Caco-2 (cell line): ENCODE measurements around the gene ABO. TPM values are rescaled to one million over a fixed set of nuclear protein-coding genes. Genes with fewer than 3 reads are reported as not detected.

Experiments used
- BruUV-seq: library from RNA; stranded (reverse); fragments of 400-500 nt; replicated peaks from 2 replicates; lab custom pipeline; 2021; lab: Mats Ljungman, UMichigan
- CTCF ChIA-PET: fragments of 300-600 bp; sonication (Branson Sonifier 250); formaldehyde crosslinking; loops from one replicate; lab custom pipeline; 2022; ENCODE audit warnings: antibody characterized with exemption; lab: Charles Lee
- POLR2A ChIA-PET: fragments of 300-600 bp; sonication (Branson Sonifier 250); formaldehyde crosslinking; loops from one replicate; lab custom pipeline; 2022; ENCODE audit warnings: antibody characterized with exemption; lab: Charles Lee
- DNase-seq, 2 experiments: peaks; one replicate each; pipeline versions ENCODE4 v3.0.0 to v3.0.0-alpha.2; 2020 to 2022
- H3K27me3 ChIP-seq: replicated peaks from 2 replicates; pipeline ENCODE4 v1.6.0; 2011; ENCODE audit warnings: low read length; ENCODE audit not compliant: control insufficient read depth, insufficient read depth
- H3K36me3 ChIP-seq: 2 replicates; pipeline ENCODE4 v1.5.1; 2011; ENCODE audit warnings: low read length; ENCODE audit not compliant: control insufficient read depth, insufficient read depth
- H3K4me1 ChIP-seq: fragments of 250-450 bp; sonication (Bioruptor Pico); 2 replicates; pipeline ENCODE4 v1.5.1; 2020; ENCODE audit warnings: mild to moderate bottlenecking
- H3K4me3 ChIP-seq: 2 replicates; pipeline ENCODE4 v1.5.1; 2011; ENCODE audit warnings: low read depth, mild to moderate bottlenecking, control low read depth, low read length
- H3K9me3 ChIP-seq: fragments of 250-450 bp; sonication (Bioruptor Pico); 2 replicates; pipeline ENCODE4 v1.5.1; 2020; ENCODE audit warnings: mild to moderate bottlenecking, moderate library complexity
- H3K27ac Mint-ChIP-seq: one replicate; pipeline ENCODE4 v1.8.0; 2022; ENCODE audit warnings: mixed read lengths; ENCODE audit not compliant: unreplicated experiment
- H3K27me3 Mint-ChIP-seq: one replicate; pipeline ENCODE4 v1.8.0; 2022; ENCODE audit warnings: mixed read lengths; ENCODE audit not compliant: insufficient read depth, unreplicated experiment
- H3K36me3 Mint-ChIP-seq: one replicate; pipeline ENCODE4 v1.8.0; 2022; ENCODE audit warnings: mild to moderate bottlenecking, mixed read lengths; ENCODE audit not compliant: insufficient read depth, unreplicated experiment
- H3K4me1 Mint-ChIP-seq: one replicate; pipeline ENCODE4 v1.8.0; 2022; ENCODE audit warnings: low read depth, mixed read lengths; ENCODE audit not compliant: unreplicated experiment
- H3K4me3 Mint-ChIP-seq: one replicate; pipeline ENCODE4 v1.8.0; 2022; ENCODE audit warnings: mild to moderate bottlenecking, moderate library complexity, mixed read lengths; ENCODE audit not compliant: unreplicated experiment
- H3K9me3 Mint-ChIP-seq: one replicate; pipeline ENCODE4 v1.8.0; 2022; ENCODE audit warnings: mixed read lengths; ENCODE audit not compliant: unreplicated experiment
- intact Hi-C: fragments of 100-400 bp; cut with micrococcal nuclease; formaldehyde crosslinking; loops from one replicate; pipeline ENCODE4 v1.10.0; 2022; ENCODE audit not compliant: unreplicated experiment
- total RNA-seq: library from RNA; stranded (reverse); gene quantifications from 2 replicates; pipeline ENCODE4 v1.2.3, GENCODE V29; 2022
- TF ChIP-seq, protein P1 (sequence below), 2 experiments: fragments of 200-600 bp in 1 of 2; IDR thresholded peaks; 1 replicate in 1 of 2; 2 replicates in 1 of 2; pipeline versions ENCODE4 v1.5.1 to v1.8.0; 2011 to 2022; ENCODE audit warnings: antibody characterized with exemption in 1 of 2, control low read depth in 1 of 2, inconsistent platforms in 1 of 2, low read depth in 1 of 2, low read length in 1 of 2, mild to moderate bottlenecking in 1 of 2, moderate library complexity in 1 of 2; ENCODE audit not compliant: insufficient read depth in 1 of 2, severe bottlenecking in 1 of 2, unreplicated experiment in 1 of 2

ABO gene
- total RNA-seq, 1 experiment from 2014 or later: not detected

DNA sequence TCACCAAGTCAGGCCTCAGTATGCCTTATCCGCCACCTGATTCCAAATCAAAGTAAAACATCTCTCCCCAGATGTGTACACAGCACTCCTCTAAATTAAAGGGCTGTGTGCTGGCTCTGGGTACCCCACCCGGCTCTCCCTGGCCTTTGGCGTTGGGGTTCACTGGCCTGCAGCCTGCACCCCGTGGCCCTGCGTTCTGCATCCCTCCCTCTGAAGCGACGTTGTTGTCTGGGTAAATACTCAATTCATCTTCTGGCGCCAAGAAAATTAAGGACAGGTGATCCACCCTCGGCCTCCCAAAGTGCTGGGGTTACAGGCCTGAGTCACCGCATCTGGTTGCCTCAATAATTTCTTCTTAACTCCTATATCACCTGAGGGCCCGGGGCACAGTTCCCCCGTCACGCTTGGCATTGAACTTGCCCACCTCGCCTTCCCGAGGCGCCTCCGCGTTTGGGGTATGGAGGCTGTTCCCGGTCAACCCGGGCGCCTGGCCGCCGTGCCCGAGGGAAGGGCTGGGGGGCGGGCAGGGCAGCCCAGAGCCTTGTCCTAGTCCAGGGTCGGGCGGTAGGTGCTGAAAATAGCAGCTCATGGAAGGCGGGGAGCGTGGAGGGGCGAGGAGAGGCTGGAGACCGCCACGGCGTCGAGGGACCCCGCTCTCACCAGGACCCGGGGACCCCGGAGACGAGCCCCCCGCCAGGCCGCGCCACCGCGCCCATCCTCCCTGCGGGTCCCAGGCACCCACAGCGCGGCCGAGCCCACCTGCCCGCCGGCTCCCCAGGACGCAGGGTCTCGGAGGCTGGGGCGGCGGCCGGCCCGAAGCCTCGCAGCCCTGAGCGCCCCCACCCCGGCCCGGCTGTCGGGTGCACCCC, 531 bp downstream of the ABO start:
- Histone ChIP-seq H3K4me3 (no peak overlapping the region), H3K27me3 (no peaks in the 10 kb centered on the region), H3K36me3 (no peaks in the 10 kb centered on the region), H3K4me1 (no peaks in the 10 kb centered on the region), H3K9me3 (peaks cover 6% of the 10 kb centered on the region; the same call in 1 of the 2 replicates)
- TF ChIP-seq, protein P1, sequence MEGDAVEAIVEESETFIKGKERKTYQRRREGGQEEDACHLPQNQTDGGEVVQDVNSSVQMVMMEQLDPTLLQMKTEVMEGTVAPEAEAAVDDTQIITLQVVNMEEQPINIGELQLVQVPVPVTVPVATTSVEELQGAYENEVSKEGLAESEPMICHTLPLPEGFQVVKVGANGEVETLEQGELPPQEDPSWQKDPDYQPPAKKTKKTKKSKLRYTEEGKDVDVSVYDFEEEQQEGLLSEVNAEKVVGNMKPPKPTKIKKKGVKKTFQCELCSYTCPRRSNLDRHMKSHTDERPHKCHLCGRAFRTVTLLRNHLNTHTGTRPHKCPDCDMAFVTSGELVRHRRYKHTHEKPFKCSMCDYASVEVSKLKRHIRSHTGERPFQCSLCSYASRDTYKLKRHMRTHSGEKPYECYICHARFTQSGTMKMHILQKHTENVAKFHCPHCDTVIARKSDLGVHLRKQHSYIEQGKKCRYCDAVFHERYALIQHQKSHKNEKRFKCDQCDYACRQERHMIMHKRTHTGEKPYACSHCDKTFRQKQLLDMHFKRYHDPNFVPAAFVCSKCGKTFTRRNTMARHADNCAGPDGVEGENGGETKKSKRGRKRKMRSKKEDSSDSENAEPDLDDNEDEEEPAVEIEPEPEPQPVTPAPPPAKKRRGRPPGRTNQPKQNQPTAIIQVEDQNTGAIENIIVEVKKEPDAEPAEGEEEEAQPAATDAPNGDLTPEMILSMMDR (IDR thresholded peaks at IDR 0.05; ENCODE audit: insufficient read depth in 1 of 2, low read depth in 1 of 2, low read length in 1 of 2, severe bottlenecking in 1 of 2, unreplicated experiment in 1 of 2): no peak
- intact Hi-C loops: no loop called here
- ChIA-PET CTCF (no interaction called here), POLR2A (no interaction called here)
- no peak for DNase-seq
- Mint-ChIP-seq H3K27me3 (no peaks in the 10 kb centered on the region), H3K27ac (no peak overlapping the region), H3K36me3 (no peaks in the 10 kb centered on the region), H3K4me1 (no peaks in the 10 kb centered on the region), H3K4me3 (no peak overlapping the region), H3K9me3 (peaks cover 17% of the 10 kb centered on the region)
- no TSS peak for BruUV-seq

DNA sequence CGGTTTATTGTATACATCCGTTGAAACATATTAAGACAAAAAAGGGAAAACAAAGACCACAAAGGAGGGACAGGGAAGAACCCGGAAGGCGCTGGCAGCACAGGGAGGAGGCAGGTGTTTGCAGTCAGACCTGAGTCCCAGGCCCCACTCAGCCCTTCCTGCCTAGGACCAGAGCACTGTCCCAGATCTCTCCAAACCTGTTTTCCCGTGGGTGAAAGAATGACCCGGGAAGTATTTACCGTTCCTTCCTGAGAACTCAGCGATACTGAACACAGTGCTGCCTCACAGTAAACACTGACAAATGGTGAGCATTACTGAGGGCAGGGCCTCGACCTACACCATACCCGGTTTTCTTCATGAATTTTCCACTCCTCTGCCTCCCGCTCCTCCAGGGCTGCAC, 1.2 kb downstream of the ABO start:
- no peak overlapping the region for H3K27ac Mint-ChIP-seq
- H3K27me3 Mint-ChIP-seq: no peaks in the 10 kb centered on the region
- H3K4me3 Mint-ChIP-seq: no peak overlapping the region

DNA sequence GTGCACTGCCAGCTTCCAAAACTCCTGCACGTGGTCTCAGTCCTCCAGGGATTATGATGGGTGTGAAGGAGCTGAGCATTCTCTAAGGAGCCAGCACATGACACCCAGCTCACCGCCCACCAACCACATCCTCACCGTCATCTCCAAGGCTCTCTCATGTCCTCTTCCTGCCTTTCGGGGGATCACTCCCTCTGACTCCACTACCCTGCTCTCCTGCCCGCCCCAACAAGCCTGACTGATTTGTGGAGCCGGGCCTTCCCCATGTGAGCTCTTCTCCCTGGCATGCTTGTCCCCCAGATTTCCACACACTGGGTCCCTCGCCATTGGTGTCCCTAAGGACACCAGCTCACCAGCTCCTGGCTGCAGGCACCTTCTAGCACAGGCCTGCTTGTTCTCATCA, 1.9 kb downstream of the ABO start:
- H3K36me3 Mint-ChIP-seq: no peaks in the 10 kb centered on the region
- TF ChIP-seq, protein P1 (IDR thresholded peaks at IDR 0.05; ENCODE audit: insufficient read depth in 1 of 2, low read depth in 1 of 2, low read length in 1 of 2, severe bottlenecking in 1 of 2, unreplicated experiment in 1 of 2): no peak
- no peaks in the 10 kb centered on the region; the same call in 1 of the 2 replicates for H3K9me3 ChIP-seq
- ChIA-PET POLR2A (no interaction called here), CTCF (no interaction called here)
- no peak overlapping the region for H3K27ac Mint-ChIP-seq
- H3K4me1 ChIP-seq: peaks cover 8% of the 10 kb centered on the region; the same call in 1 of the 2 replicates
- H3K4me3 ChIP-seq: no peak overlapping the region
- no peaks in the 10 kb centered on the region for H3K4me1 Mint-ChIP-seq
- no peak overlapping the region for H3K4me3 Mint-ChIP-seq
- no peak for DNase-seq
- intact Hi-C loops: no loop called here
- H3K27me3 ChIP-seq: no peaks in the 10 kb centered on the region
- peaks cover 15% of the 10 kb centered on the region for H3K9me3 Mint-ChIP-seq
- no TSS peak for BruUV-seq
- H3K27me3 Mint-ChIP-seq: no peaks in the 10 kb centered on the region
- H3K36me3 ChIP-seq: no peaks in the 10 kb centered on the region

More for the DNA sequence above, 1.2 kb downstream of the ABO start:
- H3K4me3 ChIP-seq: no peak overlapping the region
- Mint-ChIP-seq H3K9me3 (peaks cover 17% of the 10 kb centered on the region), H3K36me3 (no peaks in the 10 kb centered on the region), H3K4me1 (no peaks in the 10 kb centered on the region)
- no peaks in the 10 kb centered on the region for H3K27me3 ChIP-seq
- TF ChIP-seq, protein P1 (IDR thresholded peaks at IDR 0.05; ENCODE audit: insufficient read depth in 1 of 2, low read depth in 1 of 2, low read length in 1 of 2, severe bottlenecking in 1 of 2, unreplicated experiment in 1 of 2): no peak
- intact Hi-C loops: no loop called here
- BruUV-seq: no TSS peak
- peaks cover 3% of the 10 kb centered on the region; the same call in 1 of the 2 replicates for H3K4me1 ChIP-seq
- DNase-seq: no peak
- H3K9me3 ChIP-seq: no peaks in the 10 kb centered on the region; the same call in 1 of the 2 replicates
- CTCF ChIA-PET: no interaction called here
- POLR2A ChIA-PET: no interaction called here
- H3K36me3 ChIP-seq: no peaks in the 10 kb centered on the region
